Endodermal cell (in vitro differentiated cells): ENCODE data around the gene IYD. TPM values are rescaled to one million over a fixed set of nuclear protein-coding genes. Genes with fewer than 3 reads are reported as not detected.

ENCODE experiments used
- DNase-seq: peaks from one replicate; pipeline ENCODE4 v3.0.0-alpha.2; 2017
- H3K27ac ChIP-seq: 2 replicates; pipeline ENCODE4 v1.5.1; 2013; ENCODE audit warnings: mild to moderate bottlenecking, low read depth, low read length, moderate library complexity
- H3K27me3 ChIP-seq: 2 replicates; pipeline ENCODE4 v1.6.1; 2013; ENCODE audit warnings: mild to moderate bottlenecking, low read length, moderate library complexity; ENCODE audit not compliant: insufficient read depth, control insufficient read depth, poor library complexity, severe bottlenecking
- H3K36me3 ChIP-seq: 2 replicates; pipeline ENCODE4 v1.7.0; 2013; ENCODE audit warnings: mild to moderate bottlenecking, low read length, moderate library complexity; ENCODE audit not compliant: control insufficient read depth, insufficient read depth
- H3K4me1 ChIP-seq: one replicate; pipeline ENCODE4 v1.7.0; 2013; ENCODE audit warnings: low read length; ENCODE audit not compliant: control insufficient read depth, insufficient read depth
- H3K4me3 ChIP-seq: 2 replicates; pipeline ENCODE4 v1.5.1; 2013; ENCODE audit warnings: mild to moderate bottlenecking, low read length, moderate library complexity
- H3K9ac ChIP-seq: 2 replicates; pipeline ENCODE4 v1.6.1; 2013; ENCODE audit warnings: mild to moderate bottlenecking, low read length, moderate library complexity; ENCODE audit not compliant: poor library complexity, severe bottlenecking; ENCODE audit errors: extremely low read depth
- H3K9me3 ChIP-seq: 2 replicates; pipeline ENCODE4 v1.6.1; 2013; ENCODE audit warnings: mild to moderate bottlenecking, low read length, moderate library complexity; ENCODE audit not compliant: control insufficient read depth
- H3K27ac Mint-ChIP-seq: 2 replicates; pipeline ENCODE4 v1.8.0; 2020; ENCODE audit warnings: mixed read lengths
- H3K27me3 Mint-ChIP-seq: 2 replicates; pipeline ENCODE4 v1.8.0; 2021; ENCODE audit warnings: mild to moderate bottlenecking, mixed read lengths; ENCODE audit not compliant: insufficient read depth
- H3K36me3 Mint-ChIP-seq: 2 replicates; pipeline ENCODE4 v1.8.0; 2020; ENCODE audit warnings: low read depth, mixed read lengths
- H3K4me1 Mint-ChIP-seq: 2 replicates; pipeline ENCODE4 v1.8.0; 2020; ENCODE audit warnings: mixed read lengths
- H3K4me3 Mint-ChIP-seq: 2 replicates; pipeline ENCODE4 v1.8.0; 2020; ENCODE audit warnings: mild to moderate bottlenecking, moderate library complexity, mixed read lengths
- H3K9me3 Mint-ChIP-seq: 2 replicates; pipeline ENCODE4 v1.8.0; 2020; ENCODE audit warnings: mild to moderate bottlenecking, mixed read lengths
- CTCF ChIP-seq: fragments of 200-600 bp; sonication (generic); conservative IDR thresholded peaks from 2 replicates; pipeline ENCODE4 v1.5.0; 2021; ENCODE audit warnings: antibody characterized with exemption, mild to moderate bottlenecking
- WGBS, 2 experiments: methylation state at CpG; one replicate each; pipeline versions ENCODE4 v1.1.5 to v1.1.7; 2013; ENCODE audit warnings: missing lambda C conversion rate in 2 of 2, mixed read lengths in 1 of 2; ENCODE audit not compliant: insufficient coverage in 1 of 2, insufficient read length in 1 of 2; 5-methylcytosine and 5-hydroxymethylcytosine counted together
- total RNA-seq, 2 donors: library from RNA; stranded (reverse); fragmentation: NEBNext Ultra II Directional in 1 of 2; extraction: Animal tissue kit (Norgen Biotek cat#: 25700) in 1 of 2; gene quantifications; 2 replicates in 1 of 2; 3 replicates in 1 of 2; pipeline ENCODE4 v1.2.1, GENCODE V29; 2021

IYD gene
- total RNA-seq, 2 donors from 2014 or later, result not detected

- H3K9ac ChIP-seq, result no peak overlapping the region
- H3K4me1 ChIP-seq, result no peaks in the 10 kb centered on the region
- no peaks in the 10 kb centered on the region for H3K9me3 ChIP-seq
- no peak for TF ChIP-seq CTCF
- H3K27me3 Mint-ChIP-seq, result peaks cover 14% of the 10 kb centered on the region
- H3K27ac ChIP-seq, result no peak overlapping the region
- H3K36me3 Mint-ChIP-seq, result no peaks in the 10 kb centered on the region
- no peaks in the 10 kb centered on the region for H3K27me3 ChIP-seq
- H3K4me3 ChIP-seq, result no peak overlapping the region
- no peaks in the 10 kb centered on the region for H3K36me3 ChIP-seq
- no peak overlapping the region for H3K4me3 Mint-ChIP-seq
- H3K27ac Mint-ChIP-seq, result no peak overlapping the region
- WGBS, 2 experiments, result 73% methylated on average over 2 of the region's 2 CpGs; no CpG with 5 or more reads in 1 of the 2 experiments
- no peak for DNase-seq
- H3K4me1 Mint-ChIP-seq, result peaks cover 3% of the 10 kb centered on the region
- peaks cover 6% of the 10 kb centered on the region for H3K9me3 Mint-ChIP-seq
These were observed 47.3 kb downstream of the IYD start for GRCh38 chr6:150416128-150416527.

- 67 to 90% methylated on average over 3 to 5 of the region's 6 CpGs for WGBS, 2 experiments
- H3K9me3 Mint-ChIP-seq, result peaks cover 6% of the 10 kb centered on the region
- no peaks in the 10 kb centered on the region for H3K4me1 ChIP-seq
- H3K27ac ChIP-seq, result no peak overlapping the region
- H3K27me3 Mint-ChIP-seq, result peaks cover 14% of the 10 kb centered on the region
- peaks cover 3% of the 10 kb centered on the region for H3K4me1 Mint-ChIP-seq
- no peak overlapping the region for H3K4me3 ChIP-seq
- H3K9ac ChIP-seq, result no peak overlapping the region
- TF ChIP-seq CTCF, result no peak
- H3K4me3 Mint-ChIP-seq, result no peak overlapping the region
- no peak for DNase-seq
- no peak overlapping the region for H3K27ac Mint-ChIP-seq
- H3K36me3 Mint-ChIP-seq, result no peaks in the 10 kb centered on the region
- no peaks in the 10 kb centered on the region for H3K36me3 ChIP-seq
- H3K27me3 ChIP-seq, result no peaks in the 10 kb centered on the region
- H3K9me3 ChIP-seq, result no peaks in the 10 kb centered on the region
These were observed 48.4 kb downstream of the IYD start for GRCh38 chr6:150417250-150417649.

GRCh38 chr6:150417899-150418826, 49.4 kb downstream of the IYD start:
- Mint-ChIP-seq H3K9me3 (peaks cover 6% of the 10 kb centered on the region), H3K4me3 (no peak overlapping the region), H3K27ac (no peak overlapping the region), H3K27me3 (peaks cover 11% of the 10 kb centered on the region), H3K36me3 (no peaks in the 10 kb centered on the region), H3K4me1 (peaks cover 3% of the 10 kb centered on the region)
- Histone ChIP-seq H3K36me3 (no peaks in the 10 kb centered on the region), H3K27me3 (no peaks in the 10 kb centered on the region), H3K9me3 (no peaks in the 10 kb centered on the region), H3K27ac (peak overlapping the region; percentile 10), H3K4me1 (no peaks in the 10 kb centered on the region), H3K4me3 (no peak overlapping the region), H3K9ac (no peak overlapping the region)
- no peak for DNase-seq
- 42 to 46% methylated on average over 9 to 12 of the region's 12 CpGs for WGBS, 2 experiments
- TF ChIP-seq CTCF, result peak; percentile 82
